ENCODE data around the gene GOLGA1.
"Not testable (repeated sequence)": the region's sequence is repeated elsewhere in the genome, so short reads cannot be mapped to it uniquely, and the experiment has no call there.

GOLGA1 gene

GRCh38 chr9:124940521-124940893, 376 bp downstream of the GOLGA1 start:
- in situ Hi-C loops (cut with MboI; ENCODE audit: low sequenced_read_pairs), result no loop called here

- in situ Hi-C loops (cut with MboI; ENCODE audit: low sequenced_read_pairs), result no loop called here
Observed at GRCh38 chr9:124939944-124940343, 939 bp downstream of the GOLGA1 start.

DNA sequence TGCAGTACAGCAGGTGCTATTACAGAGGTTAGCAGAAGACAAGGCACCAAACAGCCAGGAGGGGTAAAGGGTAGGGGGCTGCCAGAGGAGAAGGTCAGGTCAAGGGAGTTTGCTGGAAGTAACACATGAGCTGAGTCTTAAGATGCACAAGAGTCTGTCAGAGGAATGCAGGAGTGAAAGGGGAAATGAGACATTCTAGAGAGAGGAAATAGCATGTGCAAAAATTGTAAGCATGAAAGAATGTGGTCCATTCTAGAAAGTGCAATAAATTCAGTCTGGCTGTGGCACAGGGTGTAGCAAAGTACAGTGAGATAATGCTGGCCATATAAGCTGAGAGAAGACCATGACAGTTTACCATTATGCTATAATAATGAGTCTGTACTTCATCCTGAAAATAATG, 6.6 kb downstream of the GOLGA1 start:
- in situ Hi-C loops (cut with MboI; ENCODE audit: low sequenced_read_pairs), result no loop called here

DNA sequence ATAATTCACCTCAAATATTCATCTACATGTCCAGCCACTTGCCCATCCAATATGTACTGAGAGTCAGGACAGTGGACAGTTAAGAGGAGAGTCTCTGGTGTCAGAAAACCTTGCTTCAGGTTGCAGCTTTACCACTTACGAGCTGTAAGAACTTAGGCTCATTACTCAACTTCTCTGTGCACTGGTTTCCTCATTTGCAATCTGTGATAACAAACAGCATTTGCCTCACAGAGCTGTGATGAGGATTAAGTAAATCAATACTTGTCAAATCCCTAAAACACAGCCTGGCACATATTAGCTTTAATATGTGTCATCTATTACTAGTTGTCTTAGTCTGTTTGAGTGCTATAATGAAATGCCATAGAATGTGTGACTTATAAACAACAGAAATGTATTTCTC, 8.6 kb downstream of the GOLGA1 start:
- in situ Hi-C loops (cut with MboI; ENCODE audit: low sequenced_read_pairs), result no loop called here

GRCh38 chr9:124929464-124929863, 11.4 kb downstream of the GOLGA1 start:
- in situ Hi-C loops (cut with MboI; ENCODE audit: low sequenced_read_pairs), result no loop called here

DNA sequence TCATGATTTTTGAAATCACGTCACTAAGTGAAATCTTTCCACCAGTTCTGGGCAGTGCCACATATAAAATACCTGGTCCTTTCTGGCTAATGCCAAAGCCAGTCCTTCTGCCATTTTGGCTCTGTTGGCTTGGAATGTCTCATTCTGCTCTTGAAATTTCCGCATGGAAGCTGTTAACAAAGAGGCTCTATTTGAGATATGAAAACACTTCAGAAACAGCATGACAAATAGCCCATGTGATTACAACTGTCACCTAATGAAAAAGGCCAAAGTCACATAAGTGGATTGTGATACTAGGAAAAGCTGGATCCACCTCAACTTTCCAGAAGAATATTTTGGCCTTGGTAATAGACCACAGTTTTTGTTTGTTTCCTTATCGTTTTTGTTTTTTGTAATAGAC, 12.8 kb downstream of the GOLGA1 start:
- in situ Hi-C loops (cut with MboI; ENCODE audit: low sequenced_read_pairs), result no loop called here

GRCh38 chr9:124920394-124920793, 20.5 kb downstream of the GOLGA1 start:
- in situ Hi-C loops (cut with MboI; ENCODE audit: low sequenced_read_pairs), result not testable (repeated sequence)

- in situ Hi-C loops (cut with MboI; ENCODE audit: low sequenced_read_pairs), result no loop called here
Observed at GRCh38 chr9:124914753-124915405, 26.0 kb downstream of the GOLGA1 start.

DNA sequence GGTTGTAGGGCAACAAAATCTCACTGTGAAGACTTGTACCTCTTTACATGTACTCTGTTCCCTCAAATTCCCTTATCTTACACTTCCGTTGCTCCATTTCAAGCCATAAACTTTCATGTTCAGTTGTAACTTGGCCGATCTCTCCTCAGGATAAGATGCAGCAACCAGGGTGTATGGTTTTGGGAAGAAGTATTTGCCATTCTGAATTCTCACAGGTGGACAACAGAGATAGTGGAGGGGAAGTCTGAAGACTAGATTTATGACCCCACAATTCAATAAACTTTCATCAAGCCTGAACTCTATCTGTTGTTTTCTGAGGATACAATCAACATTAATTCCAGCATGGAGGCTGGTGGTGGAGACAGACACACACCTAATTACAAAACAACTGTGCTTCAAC, 27.5 kb downstream of the GOLGA1 start:
- in situ Hi-C loops (cut with MboI; ENCODE audit: low sequenced_read_pairs), result no loop called here

GRCh38 chr9:124911766-124912165, 29.1 kb downstream of the GOLGA1 start:
- in situ Hi-C loops (cut with MboI; ENCODE audit: low sequenced_read_pairs), result no loop called here

- in situ Hi-C loops (cut with MboI; ENCODE audit: low sequenced_read_pairs), result no loop called here
Observed at GRCh38 chr9:124908098-124908497, 32.8 kb downstream of the GOLGA1 start.

- in situ Hi-C loops (cut with MboI; ENCODE audit: low sequenced_read_pairs), result no loop called here
Observed at GRCh38 chr9:124906966-124907365, 33.9 kb downstream of the GOLGA1 start.

- in situ Hi-C loops (cut with MboI; ENCODE audit: low sequenced_read_pairs), result no loop called here
Observed at GRCh38 chr9:124899845-124900244, 41.0 kb downstream of the GOLGA1 start.

- in situ Hi-C loops (cut with MboI; ENCODE audit: low sequenced_read_pairs), result no loop called here
Observed at GRCh38 chr9:124897570-124898460, 43.1 kb downstream of the GOLGA1 start.

DNA sequence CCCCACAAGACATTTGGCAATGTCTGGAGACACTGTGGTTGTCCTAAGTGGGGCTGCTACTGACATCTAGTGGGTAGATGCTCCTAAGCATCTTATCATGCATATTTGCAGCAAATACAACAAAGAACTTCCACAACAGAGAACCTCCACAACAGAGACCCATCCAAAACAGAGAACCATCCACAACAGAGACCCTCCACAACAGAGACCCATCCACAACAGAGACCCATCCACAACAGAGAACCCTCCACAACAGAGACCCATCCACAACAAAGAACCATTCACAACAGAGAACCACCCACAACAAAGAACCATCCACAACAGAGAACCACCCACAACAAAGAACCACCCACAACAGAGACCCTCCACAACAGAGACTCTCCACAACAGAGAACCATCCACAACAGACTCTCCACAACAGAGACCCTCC, 46.1 kb downstream of the GOLGA1 start:
- in situ Hi-C loops (cut with MboI; ENCODE audit: low sequenced_read_pairs), result no loop called here

GRCh38 chr9:124894035-124894740, 46.7 kb downstream of the GOLGA1 start:
- in situ Hi-C loops (cut with MboI; ENCODE audit: low sequenced_read_pairs), result no loop called here

DNA sequence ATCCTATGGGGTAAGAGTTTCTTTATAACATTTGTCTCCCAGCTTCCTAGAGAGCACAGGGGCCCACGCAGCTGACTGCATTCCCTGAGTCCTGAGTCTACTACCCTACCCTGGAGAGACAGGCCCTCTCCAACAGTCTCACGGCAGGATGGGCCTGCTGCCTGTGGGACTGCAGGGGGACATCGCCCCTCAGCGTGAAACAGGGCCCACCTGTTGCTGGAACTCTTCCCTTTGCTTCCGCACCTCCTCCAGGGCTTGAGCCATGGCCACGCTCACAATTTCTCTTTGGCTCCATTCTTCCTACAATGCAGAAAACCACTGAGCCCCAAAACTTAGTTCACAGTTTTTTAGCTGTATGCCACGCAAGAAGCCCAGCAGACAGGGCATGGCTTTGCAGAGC, 50.7 kb downstream of the GOLGA1 start:
- in situ Hi-C loops (cut with MboI; ENCODE audit: low sequenced_read_pairs), result no loop called here

GRCh38 chr9:124889006-124889405, 51.9 kb downstream of the GOLGA1 start:
- in situ Hi-C loops (cut with MboI; ENCODE audit: low sequenced_read_pairs), result no loop called here

GRCh38 chr9:124887832-124888231, 53.1 kb downstream of the GOLGA1 start:
- in situ Hi-C loops (cut with MboI; ENCODE audit: low sequenced_read_pairs), result no loop called here

DNA sequence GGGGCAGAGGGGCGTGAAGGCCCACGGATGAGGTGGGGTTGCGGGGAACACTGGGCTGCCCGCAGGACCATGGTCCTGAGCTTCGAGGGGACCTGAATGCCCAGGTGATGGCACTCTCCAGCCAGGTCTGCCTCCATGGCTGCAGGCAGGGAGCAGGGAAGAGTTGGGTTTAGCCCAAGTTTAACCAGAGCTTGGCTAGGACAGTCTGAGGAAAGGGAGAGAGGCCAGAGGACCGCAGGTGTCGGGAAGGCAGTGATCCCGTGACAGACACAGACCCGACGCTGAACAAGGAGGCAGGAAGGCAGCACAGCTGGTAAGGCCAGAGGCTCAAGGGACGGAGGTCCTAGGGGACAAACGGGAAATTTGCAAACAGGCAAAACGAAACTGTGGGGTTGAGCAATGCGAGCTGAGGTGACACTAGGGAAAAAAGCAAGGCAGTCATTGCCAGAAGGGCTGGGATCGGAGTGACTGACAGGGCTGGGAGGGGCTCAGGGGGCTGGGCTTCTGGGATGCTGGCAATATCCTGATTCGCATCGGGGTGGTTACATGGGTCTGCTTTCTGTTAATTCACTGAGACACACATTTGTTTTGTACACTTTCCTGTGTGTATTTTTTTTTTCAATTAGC, 53.9 kb downstream of the GOLGA1 start:
- in situ Hi-C loops (cut with MboI; ENCODE audit: low sequenced_read_pairs), result no loop called here

DNA sequence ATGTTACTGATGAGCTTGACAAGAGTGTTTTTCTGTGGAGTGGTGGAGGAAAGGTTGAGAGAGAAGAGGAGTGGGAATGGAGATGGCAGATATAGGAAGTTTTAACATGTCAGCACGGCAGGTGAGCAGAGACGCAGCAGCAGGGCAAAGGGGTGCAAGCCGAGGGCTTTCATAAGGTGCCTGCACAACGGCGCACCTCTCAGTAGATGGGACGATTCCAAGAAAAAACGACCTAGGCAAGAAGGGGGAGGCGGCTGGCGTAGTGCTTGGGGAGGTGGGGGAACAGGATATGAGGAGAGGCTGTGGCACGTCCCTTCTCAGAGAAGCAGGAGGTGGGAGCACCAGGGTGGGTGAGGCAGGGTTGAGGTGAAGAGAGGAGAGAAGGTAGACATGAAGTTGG, 54.4 kb downstream of the GOLGA1 start:
- in situ Hi-C loops (cut with MboI; ENCODE audit: low sequenced_read_pairs), result no loop called here

Measured in HL-60/S4 treated with retinoic acid at 250 ng/mL for 4 days and 3 days (cell line).